Neural progenitor cell (in vitro differentiated cells): ENCODE results near the gene SART1. TPM values are rescaled to one million over a fixed set of nuclear protein-coding genes. Genes with fewer than 3 reads are reported as not detected.
A peak's percentile ranks its signal among the peaks of the same experiment; 100 is the strongest.

ENCODE experiments used
- DNase-seq: peaks from one replicate; pipeline ENCODE4 v3.0.0-alpha.2; 2016; ENCODE audit warnings: low spot score
- H2AFZ ChIP-seq: fragments of 200-600 bp; sonication (generic); replicated peaks from 2 replicates; pipeline ENCODE4 v1.6.1; 2016; ENCODE audit warnings: antibody characterized with exemption
- H3F3A ChIP-seq: fragments of 200-600 bp; sonication (generic); 2 replicates; pipeline ENCODE4 v1.6.1; 2016; ENCODE audit warnings: antibody characterized with exemption, low read depth
- H3K27ac ChIP-seq: fragments of 200-600 bp; sonication (generic); 2 replicates; pipeline ENCODE4 v1.5.1; 2016; ENCODE audit warnings: mild to moderate bottlenecking
- H3K27me3 ChIP-seq: fragments of 200-600 bp; sonication (generic); 2 replicates; pipeline ENCODE4 v1.6.1; 2016; ENCODE audit warnings: mild to moderate bottlenecking, moderate library complexity
- H3K36me3 ChIP-seq: fragments of 200-600 bp; sonication (generic); 2 replicates; pipeline ENCODE4 v1.5.1; 2016
- H3K4me1 ChIP-seq: fragments of 200-600 bp; sonication (generic); 2 replicates; pipeline ENCODE4 v1.6.1; 2016; ENCODE audit warnings: mixed run types
- H3K4me2 ChIP-seq: fragments of 200-600 bp; sonication (generic); 2 replicates; pipeline ENCODE4 v1.6.1; 2016
- H3K4me3 ChIP-seq: fragments of 200-600 bp; sonication (generic); 2 replicates; pipeline ENCODE4 v1.5.1; 2016
- H3K79me2 ChIP-seq: fragments of 200-600 bp; sonication (generic); 2 replicates; pipeline ENCODE4 v1.6.1; 2016; ENCODE audit warnings: low read depth
- H3K9ac ChIP-seq: fragments of 200-600 bp; sonication (generic); 2 replicates; pipeline ENCODE4 v1.6.1; 2016
- H3K9me3 ChIP-seq: fragments of 200-600 bp; sonication (generic); 2 replicates; pipeline ENCODE4 v1.5.1; 2016; ENCODE audit warnings: low read depth
- H4K20me1 ChIP-seq: fragments of 200-600 bp; sonication (generic); 2 replicates; pipeline ENCODE4 v1.6.1; 2016; ENCODE audit warnings: low read depth
- H3K27ac Mint-ChIP-seq: 3 replicates; pipeline ENCODE4 v1.8.0; 2021; ENCODE audit warnings: mixed read lengths
- H3K27me3 Mint-ChIP-seq: 2 replicates; pipeline ENCODE4 v1.8.0; 2022; ENCODE audit warnings: low read depth, mild to moderate bottlenecking, inconsistent platforms, moderate library complexity, mixed read lengths; ENCODE audit not compliant: insufficient read depth
- H3K36me3 Mint-ChIP-seq: 3 replicates; pipeline ENCODE4 v1.8.0; 2021; ENCODE audit warnings: mixed read lengths
- H3K4me1 Mint-ChIP-seq: 3 replicates; pipeline ENCODE4 v1.8.0; 2021; ENCODE audit warnings: mixed read lengths
- H3K4me3 Mint-ChIP-seq: 3 replicates; pipeline ENCODE4 v1.8.0; 2021; ENCODE audit warnings: mild to moderate bottlenecking, moderate library complexity, mixed read lengths
- H3K9me3 Mint-ChIP-seq: 3 replicates; pipeline ENCODE4 v1.8.0; 2020; ENCODE audit warnings: mixed read lengths
- CTCF ChIP-seq: fragments of 200-600 bp; sonication (generic); IDR thresholded peaks from 2 replicates; pipeline ENCODE4 v1.5.1; 2017; ENCODE audit warnings: antibody characterized with exemption, mild to moderate bottlenecking
- EZH2 ChIP-seq: fragments of 200-600 bp; sonication (generic); IDR thresholded peaks from 2 replicates; pipeline ENCODE4 v1.6.1; 2017; ENCODE audit warnings: antibody characterized with exemption, mild to moderate bottlenecking, moderate library complexity
- EZH2phosphoT487 ChIP-seq: fragments of 200-600 bp; sonication (generic); IDR thresholded peaks from 2 replicates; pipeline ENCODE4 v1.6.1; 2017; ENCODE audit warnings: antibody characterized with exemption
- total RNA-seq: library from RNA; depleted of rRNA; stranded (reverse); fragments of >200 nt; gene quantifications from 2 replicates; pipeline ENCODE4 v1.2.3, GENCODE V29; 2015; ENCODE audit warnings: low replicate concordance

SART1 gene
- total RNA-seq, 1 donor from 2014 or later: 8.6 TPM

- TF ChIP-seq CTCF: no peak
- no peak for TF ChIP-seq EZH2
- no peak for TF ChIP-seq EZH2phosphoT487
- peak overlapping the region; percentile 86 for H3K9ac ChIP-seq
- H3K79me2 ChIP-seq: peaks cover 38% of the 10 kb centered on the region
- peaks cover 6% of the 10 kb centered on the region for H4K20me1 ChIP-seq
- peak overlapping the region; percentile 100 for H3K27ac ChIP-seq
- Mint-ChIP-seq H3K36me3 (peaks cover 25% of the 10 kb centered on the region), H3K4me1 (peaks cover 26% of the 10 kb centered on the region), H3K9me3 (no peaks in the 10 kb centered on the region), H3K4me3 (peak overlapping the region; percentile 100), H3K27me3 (peaks cover 10% of the 10 kb centered on the region), H3K27ac (peak overlapping the region; percentile 79)
- peaks cover 15% of the 10 kb centered on the region for H3K4me1 ChIP-seq
- peak overlapping the region; percentile 83 for H3K4me2 ChIP-seq
- no peak for DNase-seq
- H3F3A ChIP-seq: peaks cover 34% of the 10 kb centered on the region
- H3K36me3 ChIP-seq: peaks cover 4% of the 10 kb centered on the region
- peak overlapping the region; percentile 100 for H2AFZ ChIP-seq
- no peaks in the 10 kb centered on the region for H3K27me3 ChIP-seq
- no peaks in the 10 kb centered on the region for H3K9me3 ChIP-seq
- peak overlapping the region; percentile 80 for H3K4me3 ChIP-seq
These were observed 41.2 kb downstream of the SART1 start for GRCh38 chr11:66002648-66003225.

DNA sequence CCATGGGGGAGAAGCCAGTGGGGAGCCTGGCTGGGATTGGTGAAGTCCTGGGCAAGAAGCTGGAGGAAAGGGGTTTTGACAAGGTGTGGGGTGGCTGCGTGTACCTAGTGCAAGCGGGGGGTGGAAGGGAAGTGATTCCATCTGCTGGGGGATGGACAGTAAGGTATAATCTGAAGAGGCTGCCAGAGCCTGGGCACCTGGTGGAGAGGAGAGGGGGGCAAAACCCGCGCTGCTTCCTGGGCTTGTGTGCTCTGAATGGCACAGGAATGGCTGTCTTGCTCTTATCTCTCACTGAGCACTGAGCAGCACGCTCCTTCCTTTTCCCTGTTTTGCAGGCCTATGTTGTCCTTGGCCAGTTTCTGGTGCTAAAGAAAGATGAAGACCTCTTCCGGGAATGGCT is 41.8 kb downstream of the SART1 start:
- peak overlapping the region; percentile 79 for H3K27ac Mint-ChIP-seq
- Histone ChIP-seq H3K9me3 (no peaks in the 10 kb centered on the region), H3K79me2 (peaks cover 38% of the 10 kb centered on the region), H3K27me3 (no peaks in the 10 kb centered on the region), H3K4me1 (peaks cover 15% of the 10 kb centered on the region), H3K36me3 (peaks cover 4% of the 10 kb centered on the region), H4K20me1 (peaks cover 6% of the 10 kb centered on the region), H3K27ac (no peak overlapping the region), H3K4me3 (peak overlapping the region; percentile 80), H3K9ac (peak overlapping the region; percentile 86), H3K4me2 (peak overlapping the region; percentile 83), H3F3A (peaks cover 34% of the 10 kb centered on the region), H2AFZ (no peak overlapping the region)
- DNase-seq: no peak
- H3K4me3 Mint-ChIP-seq: peak overlapping the region; percentile 100
- no peak for TF ChIP-seq EZH2
- TF ChIP-seq EZH2phosphoT487: no peak
- no peak for TF ChIP-seq CTCF
- no peaks in the 10 kb centered on the region for H3K9me3 Mint-ChIP-seq
- peaks cover 22% of the 10 kb centered on the region for H3K36me3 Mint-ChIP-seq
- H3K4me1 Mint-ChIP-seq: peaks cover 30% of the 10 kb centered on the region
- H3K27me3 Mint-ChIP-seq: peaks cover 14% of the 10 kb centered on the region

GRCh38 chr11:66004186-66004585 is 42.7 kb downstream of the SART1 start:
- Histone ChIP-seq H3F3A (peaks cover 34% of the 10 kb centered on the region), H3K4me1 (peaks cover 15% of the 10 kb centered on the region), H3K4me2 (no peak overlapping the region), H2AFZ (no peak overlapping the region), H3K9me3 (no peaks in the 10 kb centered on the region), H3K4me3 (no peak overlapping the region), H3K36me3 (peaks cover 4% of the 10 kb centered on the region), H3K27ac (no peak overlapping the region), H4K20me1 (peaks cover 6% of the 10 kb centered on the region), H3K27me3 (no peaks in the 10 kb centered on the region), H3K9ac (no peak overlapping the region), H3K79me2 (peaks cover 38% of the 10 kb centered on the region)
- peaks cover 14% of the 10 kb centered on the region for H3K27me3 Mint-ChIP-seq
- peaks cover 18% of the 10 kb centered on the region for H3K36me3 Mint-ChIP-seq
- peak overlapping the region; percentile 100 for H3K4me3 Mint-ChIP-seq
- no peak for TF ChIP-seq CTCF
- TF ChIP-seq EZH2phosphoT487: no peak
- peaks cover 30% of the 10 kb centered on the region for H3K4me1 Mint-ChIP-seq
- no peaks in the 10 kb centered on the region for H3K9me3 Mint-ChIP-seq
- no peak for DNase-seq
- H3K27ac Mint-ChIP-seq: no peak overlapping the region
